ENCODE measurements around the gene CTDP1. TPM values are rescaled to one million over a fixed set of nuclear protein-coding genes. Genes with fewer than 3 reads are reported as not detected.

The CTDP1 gene
- total RNA-seq, 1 donor from 2014 or later: 29.7 TPM

DNA sequence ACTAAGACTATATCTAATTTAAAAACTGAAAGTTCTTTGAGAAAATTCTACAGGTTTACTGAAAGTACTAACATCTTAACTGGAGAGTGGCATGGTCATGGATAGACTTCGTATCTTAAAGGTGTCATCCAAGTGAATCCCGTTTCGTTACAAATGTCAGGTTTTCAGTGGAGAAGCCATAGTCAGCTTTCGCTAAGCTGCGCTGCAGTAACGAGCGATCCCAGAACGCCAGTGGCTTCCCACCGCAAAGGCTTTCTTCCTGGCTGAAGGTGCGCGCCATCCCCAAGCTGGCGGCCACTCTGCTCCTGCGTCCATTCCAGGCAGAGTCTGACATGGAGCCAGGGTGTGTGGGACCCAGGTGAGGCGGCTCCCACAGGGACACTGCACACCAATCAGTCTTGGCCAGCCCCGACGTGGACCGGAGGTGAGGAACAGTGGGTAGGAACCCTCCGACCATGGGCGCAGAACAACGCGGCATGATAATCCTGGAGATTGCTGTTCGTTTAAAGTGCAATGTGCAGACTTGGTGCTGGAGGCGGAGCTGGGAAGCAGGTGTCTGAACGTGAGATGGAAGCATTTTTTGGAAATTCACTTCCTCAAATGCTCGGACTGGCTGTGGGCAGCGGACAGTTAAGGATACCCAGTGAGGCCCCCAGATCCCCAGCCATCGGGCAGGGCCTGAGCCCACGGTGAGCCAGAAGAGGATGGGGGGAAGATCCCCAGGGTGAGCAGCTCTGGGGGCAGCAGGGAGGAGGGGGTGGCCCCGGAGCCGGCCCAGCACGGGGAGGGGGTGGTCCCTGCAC lies 90.3 kb downstream of the CTDP1 start:
- no peak overlapping the region for H3K4me3 ChIP-seq (ENCODE audit: low read depth, low read length)
- no peaks in the 10 kb centered on the region for H3K36me3 ChIP-seq (ENCODE audit: control insufficient read depth, insufficient read depth, low read length)
- no peak for DNase-seq (ENCODE audit: low read depth)
- TF ChIP-seq, protein P1, sequence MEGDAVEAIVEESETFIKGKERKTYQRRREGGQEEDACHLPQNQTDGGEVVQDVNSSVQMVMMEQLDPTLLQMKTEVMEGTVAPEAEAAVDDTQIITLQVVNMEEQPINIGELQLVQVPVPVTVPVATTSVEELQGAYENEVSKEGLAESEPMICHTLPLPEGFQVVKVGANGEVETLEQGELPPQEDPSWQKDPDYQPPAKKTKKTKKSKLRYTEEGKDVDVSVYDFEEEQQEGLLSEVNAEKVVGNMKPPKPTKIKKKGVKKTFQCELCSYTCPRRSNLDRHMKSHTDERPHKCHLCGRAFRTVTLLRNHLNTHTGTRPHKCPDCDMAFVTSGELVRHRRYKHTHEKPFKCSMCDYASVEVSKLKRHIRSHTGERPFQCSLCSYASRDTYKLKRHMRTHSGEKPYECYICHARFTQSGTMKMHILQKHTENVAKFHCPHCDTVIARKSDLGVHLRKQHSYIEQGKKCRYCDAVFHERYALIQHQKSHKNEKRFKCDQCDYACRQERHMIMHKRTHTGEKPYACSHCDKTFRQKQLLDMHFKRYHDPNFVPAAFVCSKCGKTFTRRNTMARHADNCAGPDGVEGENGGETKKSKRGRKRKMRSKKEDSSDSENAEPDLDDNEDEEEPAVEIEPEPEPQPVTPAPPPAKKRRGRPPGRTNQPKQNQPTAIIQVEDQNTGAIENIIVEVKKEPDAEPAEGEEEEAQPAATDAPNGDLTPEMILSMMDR (IDR thresholded peaks at IDR 0.05; ENCODE audit: insufficient read depth, low read length, poor library complexity, severe bottlenecking): no peak
- H3K27me3 ChIP-seq (ENCODE audit: control insufficient read depth, insufficient read depth, low read length): peaks cover 20% of the 10 kb centered on the region

DNA sequence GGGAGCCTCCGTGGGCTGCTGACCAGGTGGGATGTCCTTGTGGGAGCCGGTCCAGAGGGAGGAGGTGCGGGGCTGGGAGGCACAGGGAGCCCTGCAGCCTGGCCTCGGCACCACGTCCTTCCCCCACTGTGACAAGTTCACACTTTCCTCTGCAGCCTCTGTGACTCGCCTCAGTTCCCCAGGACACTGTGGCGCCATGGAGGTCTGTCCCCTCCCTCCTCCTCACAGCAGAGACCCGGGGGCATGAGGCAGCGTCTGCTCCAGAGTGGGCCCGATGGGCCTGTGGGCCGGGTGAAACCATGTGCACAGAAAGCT lies 90.9 kb downstream of the CTDP1 start:
- DNase-seq (ENCODE audit: low read depth): no peak
- Histone ChIP-seq H3K4me3 (ENCODE audit: low read depth, low read length) (no peak overlapping the region), H3K27me3 (ENCODE audit: control insufficient read depth, insufficient read depth, low read length) (peaks cover 20% of the 10 kb centered on the region), H3K36me3 (ENCODE audit: control insufficient read depth, insufficient read depth, low read length) (no peaks in the 10 kb centered on the region)
- TF ChIP-seq, protein P1 (IDR thresholded peaks at IDR 0.05; ENCODE audit: insufficient read depth, low read length, poor library complexity, severe bottlenecking): no peak

DNA sequence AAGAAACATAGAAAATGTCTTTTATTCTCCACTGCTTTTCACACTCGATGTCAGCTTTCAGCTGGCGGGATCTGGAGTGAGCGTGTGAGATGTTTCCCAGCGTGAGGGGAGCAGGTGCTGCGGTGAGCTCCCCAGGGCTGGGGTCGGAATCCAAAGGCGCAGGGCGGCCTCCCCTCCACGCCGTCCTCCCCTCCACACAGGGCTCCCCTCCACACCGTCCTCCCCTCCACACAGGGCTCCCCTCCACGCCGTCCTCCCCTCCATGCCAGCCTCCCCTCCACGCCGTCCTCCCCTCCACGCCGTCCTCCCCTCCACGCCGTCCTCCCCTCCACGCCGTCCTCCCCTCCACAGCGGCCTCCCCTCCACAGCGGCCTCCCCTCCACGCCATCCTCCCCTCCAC lies 91.2 kb downstream of the CTDP1 start:
- TF ChIP-seq, protein P1 (IDR thresholded peaks at IDR 0.05; ENCODE audit: insufficient read depth, low read length, poor library complexity, severe bottlenecking): no peak
- no peaks in the 10 kb centered on the region for H3K36me3 ChIP-seq (ENCODE audit: control insufficient read depth, insufficient read depth, low read length)
- peaks cover 20% of the 10 kb centered on the region for H3K27me3 ChIP-seq (ENCODE audit: control insufficient read depth, insufficient read depth, low read length)
- no peak for DNase-seq (ENCODE audit: low read depth)
- no peak overlapping the region for H3K4me3 ChIP-seq (ENCODE audit: low read depth, low read length)

DNA sequence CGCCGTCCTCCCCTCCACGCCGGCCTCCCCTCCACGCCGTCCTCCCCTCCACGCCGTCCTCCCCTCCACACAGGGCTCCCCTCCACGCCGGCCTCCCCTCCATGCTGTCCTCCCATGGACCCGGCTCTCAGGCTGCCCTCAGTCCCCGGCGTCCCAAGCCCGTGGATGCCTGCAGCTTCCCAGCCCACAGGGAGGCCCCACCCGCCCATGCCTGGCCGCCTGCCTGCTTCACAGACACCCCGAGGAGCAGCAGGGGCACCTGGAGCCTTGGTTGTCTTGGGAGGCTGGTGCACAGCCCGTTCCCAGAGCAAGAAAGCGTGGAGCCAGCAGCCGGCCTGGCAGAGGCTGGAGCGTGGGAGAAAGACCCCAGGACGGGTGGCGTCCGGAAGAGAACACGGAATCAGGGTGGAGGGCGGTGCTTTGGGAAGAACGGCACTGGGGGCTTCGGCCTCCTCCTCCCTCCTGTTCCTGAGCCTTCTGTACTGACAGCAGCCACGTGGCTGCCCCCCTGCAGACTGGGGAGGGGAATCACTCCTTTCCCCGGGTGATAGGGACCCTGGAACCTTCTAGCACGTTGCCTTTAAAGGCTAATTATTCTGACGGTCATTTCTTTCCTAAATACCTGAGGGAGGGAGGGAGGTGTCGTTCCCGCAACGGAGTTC lies 92.0 kb downstream of the CTDP1 start:
- TF ChIP-seq, protein P1 (IDR thresholded peaks at IDR 0.05; ENCODE audit: insufficient read depth, low read length, poor library complexity, severe bottlenecking): no peak
- no peak for DNase-seq (ENCODE audit: low read depth)
- Histone ChIP-seq H3K27me3 (ENCODE audit: control insufficient read depth, insufficient read depth, low read length) (peaks cover 17% of the 10 kb centered on the region), H3K36me3 (ENCODE audit: control insufficient read depth, insufficient read depth, low read length) (no peaks in the 10 kb centered on the region), H3K4me3 (ENCODE audit: low read depth, low read length) (no peak overlapping the region)

DNA sequence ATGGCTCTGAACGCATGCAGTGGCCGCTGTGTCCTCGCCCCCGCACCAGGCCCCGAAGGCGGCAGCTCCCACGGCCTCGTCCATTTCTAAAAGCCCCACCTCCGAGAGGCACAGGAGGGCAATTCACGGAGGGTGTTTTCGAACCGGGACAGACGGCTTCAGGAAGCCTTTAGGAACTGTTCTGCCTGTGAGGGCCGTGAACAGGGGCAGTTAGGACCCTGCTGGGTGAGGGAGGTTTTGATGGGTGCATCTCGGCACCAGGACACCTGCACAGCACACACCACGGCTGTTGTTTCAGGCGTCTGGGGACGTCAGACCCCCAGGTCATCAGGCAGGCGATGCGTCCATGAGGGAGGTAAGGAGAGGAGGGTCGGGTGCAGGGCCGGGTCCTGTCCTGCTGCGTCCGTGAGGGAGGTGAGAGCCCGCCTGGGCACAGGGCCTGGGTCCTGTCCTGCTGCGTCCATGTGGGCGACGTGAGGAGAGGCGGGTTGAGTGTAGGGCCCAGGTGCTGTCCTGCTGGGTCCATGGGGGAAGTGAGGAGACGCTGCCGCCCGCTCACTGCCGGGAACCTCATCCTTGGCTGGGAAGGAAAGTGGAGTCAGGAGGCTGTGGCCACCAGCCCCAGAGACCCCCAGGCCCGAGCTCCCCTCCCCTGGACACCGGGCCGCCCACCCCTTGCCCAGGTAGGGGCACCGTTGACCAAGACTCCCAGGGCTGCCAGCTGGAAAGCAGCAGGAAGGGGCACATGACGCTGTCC lies 92.7 kb downstream of the CTDP1 start:
- Histone ChIP-seq H3K4me3 (ENCODE audit: low read depth, low read length) (no peak overlapping the region), H3K27me3 (ENCODE audit: control insufficient read depth, insufficient read depth, low read length) (peaks cover 17% of the 10 kb centered on the region), H3K36me3 (ENCODE audit: control insufficient read depth, insufficient read depth, low read length) (no peaks in the 10 kb centered on the region)
- no peak for DNase-seq (ENCODE audit: low read depth)
- TF ChIP-seq, protein P1 (IDR thresholded peaks at IDR 0.05; ENCODE audit: insufficient read depth, low read length, poor library complexity, severe bottlenecking): no peak

Measured in kidney epithelial cell (primary cell).